HG03095 (cell line): ENCODE measurements around the gene ABCC1.
"Not testable (repeated sequence)": the region's sequence is repeated elsewhere in the genome, so short reads cannot be mapped to it uniquely, and the experiment has no call there.

Experiments used
- ATAC-seq: cut with Tn5 transposase; IDR thresholded peaks from one replicate; pipeline ENCODE4 v1.9.1; 2021; ENCODE audit warnings: moderate library complexity; ENCODE audit not compliant: unreplicated experiment

Gene ABCC1

GRCh38 chr16:15966420-15966819 lies 17.0 kb downstream of the ABCC1 start:
- no peak for ATAC-seq

GRCh38 chr16:15966836-15967546 lies 17.6 kb downstream of the ABCC1 start:
- ATAC-seq, result no peak

- ATAC-seq, result no peak
Observed at GRCh38 chr16:15967655-15968315, 18.4 kb downstream of the ABCC1 start.

- ATAC-seq, result no peak
Observed at GRCh38 chr16:15970202-15970601, 20.8 kb downstream of the ABCC1 start.

- no peak for ATAC-seq
Observed at GRCh38 chr16:15970743-15971439, 21.5 kb downstream of the ABCC1 start.

- ATAC-seq, result no peak
Observed at GRCh38 chr16:15971440-15971815, 22.0 kb downstream of the ABCC1 start.

GRCh38 chr16:15972046-15972868 lies 22.8 kb downstream of the ABCC1 start:
- ATAC-seq, result no peak

GRCh38 chr16:15973421-15973820 lies 24.0 kb downstream of the ABCC1 start:
- no peak for ATAC-seq

- ATAC-seq, result no peak
Observed at GRCh38 chr16:15974057-15974456, 24.6 kb downstream of the ABCC1 start.

- no peak for ATAC-seq
Observed at GRCh38 chr16:15975172-15975571, 25.8 kb downstream of the ABCC1 start.

- ATAC-seq, result no peak
Observed at GRCh38 chr16:15976225-15976812, 26.9 kb downstream of the ABCC1 start.

GRCh38 chr16:15976929-15977637 lies 27.7 kb downstream of the ABCC1 start:
- no peak for ATAC-seq

GRCh38 chr16:15979801-15980200 lies 30.4 kb downstream of the ABCC1 start:
- ATAC-seq, result no peak

GRCh38 chr16:15980329-15980728 lies 30.9 kb downstream of the ABCC1 start:
- ATAC-seq, result no peak

- no peak for ATAC-seq
Observed at GRCh38 chr16:15981382-15981781, 32.0 kb downstream of the ABCC1 start.

GRCh38 chr16:15982194-15982915 lies 32.9 kb downstream of the ABCC1 start:
- not testable (repeated sequence) for ATAC-seq

GRCh38 chr16:15983898-15984297 lies 34.5 kb downstream of the ABCC1 start:
- ATAC-seq, result no peak

GRCh38 chr16:15985144-15985543 lies 35.7 kb downstream of the ABCC1 start:
- ATAC-seq, result no peak

GRCh38 chr16:15986261-15986660 lies 36.8 kb downstream of the ABCC1 start:
- ATAC-seq, result no peak
